H9 (cell line): Measurements from ENCODE around the gene AFF2. TPM values are rescaled to one million over a fixed set of nuclear protein-coding genes. Genes with fewer than 3 reads are reported as not detected.

Experiments
- DNase-seq: peaks from one replicate; pipeline ENCODE4 v3.0.0-alpha.2; 2017
- H2AFZ ChIP-seq: one replicate; pipeline ENCODE4 v1.6.1; 2013; ENCODE audit warnings: mild to moderate bottlenecking, low read length, control low read depth, moderate library complexity
- H2AK5ac ChIP-seq: 2 replicates; pipeline ENCODE4 v1.6.1; 2013; ENCODE audit warnings: low read length, control low read depth, mixed read lengths; ENCODE audit not compliant: insufficient read length
- H2BK120ac ChIP-seq: one replicate; pipeline ENCODE4 v1.6.1; 2013; ENCODE audit warnings: low read depth, mild to moderate bottlenecking, low read length, control low read depth, inconsistent platforms; ENCODE audit not compliant: poor library complexity, severe bottlenecking
- H2BK12ac ChIP-seq: 2 replicates; pipeline ENCODE4 v1.6.1; 2013; ENCODE audit warnings: low read length, control low read depth, mixed read lengths, low read depth; ENCODE audit not compliant: insufficient read length
- H2BK15ac ChIP-seq: 2 replicates; pipeline ENCODE4 v1.6.1; 2013; ENCODE audit warnings: low read depth, low read length, control low read depth
- H2BK20ac ChIP-seq: one replicate; pipeline ENCODE4 v1.6.1; 2013; ENCODE audit warnings: low read depth, mild to moderate bottlenecking, low read length, control low read depth, inconsistent platforms; ENCODE audit not compliant: poor library complexity, severe bottlenecking
- H2BK5ac ChIP-seq: 2 replicates; pipeline ENCODE4 v1.6.1; 2013; ENCODE audit warnings: low read length, control low read depth, mixed read lengths; ENCODE audit not compliant: insufficient read length
- H3K14ac ChIP-seq: 2 replicates; pipeline ENCODE4 v1.6.1; 2013; ENCODE audit warnings: low read length, control low read depth; ENCODE audit not compliant: insufficient read depth
- H3K18ac ChIP-seq: 2 replicates; pipeline ENCODE4 v1.6.1; 2013; ENCODE audit warnings: low read depth, mild to moderate bottlenecking, mixed read lengths, low read length, control low read depth; ENCODE audit not compliant: insufficient read length
- H3K23ac ChIP-seq: 2 replicates; pipeline ENCODE4 v1.6.1; 2013; ENCODE audit warnings: low read length, control low read depth, mixed read lengths, low read depth; ENCODE audit not compliant: insufficient read length
- H3K23me2 ChIP-seq: 2 replicates; pipeline ENCODE4 v1.6.1; 2013; ENCODE audit warnings: low read depth, mild to moderate bottlenecking, mixed read lengths, low read length, control low read depth; ENCODE audit not compliant: insufficient read length, poor library complexity, severe bottlenecking
- H3K27ac ChIP-seq: 2 replicates; pipeline ENCODE4 v1.5.1; 2013; ENCODE audit warnings: low read length, control low read depth, mixed read lengths, low read depth; ENCODE audit not compliant: insufficient read length
- H3K27me3 ChIP-seq: 2 replicates; pipeline ENCODE4 v1.6.1; 2013; ENCODE audit warnings: low read length, control low read depth, inconsistent platforms; ENCODE audit not compliant: insufficient read depth
- H3K4ac ChIP-seq: 2 replicates; pipeline ENCODE4 v1.6.1; 2013; ENCODE audit warnings: low read depth, mild to moderate bottlenecking, control low read depth, inconsistent platforms, low read length, moderate library complexity
- H3K4me1 ChIP-seq: 2 replicates; pipeline ENCODE4 v1.6.1; 2013; ENCODE audit warnings: low read length, control low read depth, inconsistent platforms; ENCODE audit not compliant: insufficient read depth
- H3K4me2 ChIP-seq: 2 replicates; pipeline ENCODE4 v1.6.1; 2013; ENCODE audit warnings: low read length, control low read depth, mixed read lengths; ENCODE audit not compliant: insufficient read length, insufficient read depth
- H3K56ac ChIP-seq: 2 replicates; pipeline ENCODE4 v1.6.1; 2013; ENCODE audit warnings: low read depth, mild to moderate bottlenecking, mixed read lengths, low read length, control low read depth; ENCODE audit not compliant: insufficient read length
- H3K79me1 ChIP-seq: 2 replicates; pipeline ENCODE4 v1.6.1; 2013; ENCODE audit warnings: low read depth, mild to moderate bottlenecking, moderate library complexity, low read length, control low read depth, inconsistent platforms; ENCODE audit not compliant: insufficient read depth, poor library complexity, severe bottlenecking
- H3K79me2 ChIP-seq: 2 replicates; pipeline ENCODE4 v1.6.1; 2013; ENCODE audit warnings: low read length, control low read depth, inconsistent platforms; ENCODE audit not compliant: insufficient read depth
- H3K9ac ChIP-seq: 2 replicates; pipeline ENCODE4 v1.6.1; 2013; ENCODE audit warnings: low read length, control low read depth, mixed read lengths; ENCODE audit not compliant: insufficient read length; ENCODE audit errors: extremely low read depth
- H3K9me3 ChIP-seq: one replicate; pipeline ENCODE4 v1.6.1; 2013; ENCODE audit warnings: low read depth, low read length, inconsistent platforms; ENCODE audit not compliant: control insufficient read depth
- H3T11ph ChIP-seq: one replicate; pipeline ENCODE4 v1.6.1; 2013; ENCODE audit warnings: mild to moderate bottlenecking, low read length, control low read depth, inconsistent platforms
- H4K20me1 ChIP-seq: one replicate; pipeline ENCODE4 v1.6.1; 2013; ENCODE audit not compliant: control insufficient read depth, insufficient read length, insufficient read depth
- H4K5ac ChIP-seq: 2 replicates; pipeline ENCODE4 v1.6.1; 2013; ENCODE audit warnings: low read depth, mild to moderate bottlenecking, mixed read lengths, low read length, control low read depth; ENCODE audit not compliant: insufficient read length
- H4K8ac ChIP-seq: replicated peaks from 2 replicates; pipeline ENCODE4 v1.6.1; 2013; ENCODE audit warnings: low read length, control low read depth, mixed read lengths, low read depth; ENCODE audit not compliant: insufficient read length
- H4K91ac ChIP-seq: 2 replicates; pipeline ENCODE4 v1.6.1; 2013; ENCODE audit warnings: low read depth, mild to moderate bottlenecking, moderate library complexity, mixed read lengths, low read length, control low read depth; ENCODE audit not compliant: insufficient read length
- H3K27ac Mint-ChIP-seq, 3 experiments: 2 replicates in 2 of 3; 3 replicates in 1 of 3; pipeline ENCODE4 v1.8.0; 2020 to 2021; ENCODE audit warnings: mixed read lengths in 3 of 3, mild to moderate bottlenecking in 1 of 3, moderate library complexity in 1 of 3
- H3K27me3 Mint-ChIP-seq: 2 replicates; pipeline ENCODE4 v1.8.0; 2021; ENCODE audit warnings: low read depth, mild to moderate bottlenecking, moderate library complexity, mixed read lengths
- H3K36me3 Mint-ChIP-seq, 3 experiments: 2 replicates in 2 of 3; 3 replicates in 1 of 3; pipeline ENCODE4 v1.8.0; 2020 to 2021; ENCODE audit warnings: low read depth in 3 of 3, mixed read lengths in 3 of 3; ENCODE audit not compliant: insufficient read depth in 1 of 3
- H3K4me1 Mint-ChIP-seq, 2 experiments: 2 replicates each; pipeline ENCODE4 v1.8.0; 2020; ENCODE audit warnings: mixed read lengths in 2 of 2
- H3K4me3 Mint-ChIP-seq, 2 experiments: 2 replicates in 1 of 2; 3 replicates in 1 of 2; pipeline ENCODE4 v1.8.0; 2020 to 2021; ENCODE audit warnings: mild to moderate bottlenecking in 2 of 2, mixed read lengths in 2 of 2, moderate library complexity in 1 of 2
- H3K9me3 Mint-ChIP-seq, 2 experiments: 2 replicates in 1 of 2; 3 replicates in 1 of 2; pipeline ENCODE4 v1.8.0; 2020; ENCODE audit warnings: mild to moderate bottlenecking in 2 of 2, mixed read lengths in 2 of 2, moderate library complexity in 1 of 2
- WGBS: extraction: QIAGEN DNeasy Blood & Tissue Kit; methylation state at CpG from one replicate; pipeline ENCODE4 v1.1.7; 2013; ENCODE audit warnings: missing lambda C conversion rate, low lambda C conversion rate, mixed read lengths; ENCODE audit not compliant: insufficient read length; ENCODE audit errors: extremely low coverage; 5-methylcytosine and 5-hydroxymethylcytosine counted together
- total RNA-seq: library from RNA; stranded (reverse); gene quantifications from 2 replicates; pipeline ENCODE4 v1.2.1, GENCODE V29; 2021
- TF ChIP-seq, protein P1 (sequence below): fragments of 200-600 bp; sonication (generic); conservative IDR thresholded peaks from 3 replicates; pipeline ENCODE4 v1.8.0; 2021; ENCODE audit warnings: antibody characterized with exemption, mild to moderate bottlenecking

The AFF2 gene
- total RNA-seq, 1 experiment from 2014 or later, result 14.6 TPM

DNA sequence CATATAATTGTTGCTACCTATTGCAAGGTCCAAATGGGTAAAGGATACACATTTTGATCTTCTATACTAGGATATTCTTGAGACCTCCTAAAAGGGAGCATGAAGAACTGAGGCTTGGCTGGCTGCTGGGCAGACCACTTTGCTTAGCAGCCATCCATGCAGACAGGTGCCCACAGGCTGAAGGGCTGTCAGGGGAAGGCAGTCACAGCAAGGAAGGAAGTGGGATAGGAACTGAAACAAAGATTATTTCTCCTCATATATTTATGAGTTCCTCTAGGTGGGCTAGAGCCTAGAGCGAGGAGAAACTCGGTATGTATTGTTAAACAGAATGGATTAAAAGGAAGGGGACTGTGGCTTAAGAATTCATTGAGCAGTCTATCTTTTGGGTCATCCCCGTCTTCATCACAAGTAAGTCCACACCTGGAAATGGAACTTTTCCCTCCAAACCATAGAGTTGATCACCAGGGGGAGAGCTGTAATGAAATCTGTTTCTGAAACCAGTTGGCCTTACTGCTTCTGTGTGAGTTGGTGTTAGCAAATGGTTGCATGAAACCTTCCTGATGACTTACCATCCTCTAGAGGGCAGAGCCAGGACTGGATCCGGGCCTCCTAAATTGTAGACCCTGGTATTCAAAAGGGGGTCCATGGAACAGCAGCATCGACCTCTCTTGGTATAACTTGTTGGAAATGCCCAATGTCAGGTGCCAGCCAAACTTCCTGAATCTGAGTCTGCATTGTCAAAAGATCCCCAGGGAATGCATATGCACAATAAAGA lies 42.3 kb downstream of the AFF2 start:
- Mint-ChIP-seq H3K36me3 (peaks cover 0 to 2% (median 0%) of the 10 kb centered on the region in 3 experiments; a peak in 2 of 7 replicates), H3K27ac (no peak overlapping the region), H3K4me3 (no peak overlapping the region), H3K4me1 (peaks cover 24 to 36% of the 10 kb centered on the region in 2 experiments), H3K9me3 (peaks cover 51 to 53% of the 10 kb centered on the region in 2 experiments), H3K27me3 (no peaks in the 10 kb centered on the region)
- Histone ChIP-seq H3K4me1 (peaks cover 5% of the 10 kb centered on the region; the same call in 1 of the 2 replicates), H2BK120ac (no peak overlapping the region), H2BK15ac (no peak overlapping the region), H2BK5ac (no peak overlapping the region), H3K14ac (no peak overlapping the region), H4K91ac (no peak overlapping the region), H3K23ac (no peak overlapping the region), H4K8ac (no peak overlapping the region), H3K4ac (no peak overlapping the region), H2BK20ac (no peak overlapping the region), H3K9ac (no peak overlapping the region), H4K20me1 (peaks cover 2% of the 10 kb centered on the region), H3T11ph (no peak overlapping the region), H3K27me3 (no peaks in the 10 kb centered on the region), H3K4me2 (no peak overlapping the region), H3K79me2 (no peaks in the 10 kb centered on the region), H3K18ac (no peak overlapping the region), H3K56ac (no peak overlapping the region), H3K23me2 (no peaks in the 10 kb centered on the region), H3K9me3 (peaks cover 39% of the 10 kb centered on the region), H2BK12ac (no peak overlapping the region), H3K27ac (no peak overlapping the region), H2AFZ (no peak overlapping the region), H3K79me1 (no peaks in the 10 kb centered on the region), H2AK5ac (no peak overlapping the region), H4K5ac (no peak overlapping the region)
- peak; percentile 27 for DNase-seq
- TF ChIP-seq, protein P1, sequence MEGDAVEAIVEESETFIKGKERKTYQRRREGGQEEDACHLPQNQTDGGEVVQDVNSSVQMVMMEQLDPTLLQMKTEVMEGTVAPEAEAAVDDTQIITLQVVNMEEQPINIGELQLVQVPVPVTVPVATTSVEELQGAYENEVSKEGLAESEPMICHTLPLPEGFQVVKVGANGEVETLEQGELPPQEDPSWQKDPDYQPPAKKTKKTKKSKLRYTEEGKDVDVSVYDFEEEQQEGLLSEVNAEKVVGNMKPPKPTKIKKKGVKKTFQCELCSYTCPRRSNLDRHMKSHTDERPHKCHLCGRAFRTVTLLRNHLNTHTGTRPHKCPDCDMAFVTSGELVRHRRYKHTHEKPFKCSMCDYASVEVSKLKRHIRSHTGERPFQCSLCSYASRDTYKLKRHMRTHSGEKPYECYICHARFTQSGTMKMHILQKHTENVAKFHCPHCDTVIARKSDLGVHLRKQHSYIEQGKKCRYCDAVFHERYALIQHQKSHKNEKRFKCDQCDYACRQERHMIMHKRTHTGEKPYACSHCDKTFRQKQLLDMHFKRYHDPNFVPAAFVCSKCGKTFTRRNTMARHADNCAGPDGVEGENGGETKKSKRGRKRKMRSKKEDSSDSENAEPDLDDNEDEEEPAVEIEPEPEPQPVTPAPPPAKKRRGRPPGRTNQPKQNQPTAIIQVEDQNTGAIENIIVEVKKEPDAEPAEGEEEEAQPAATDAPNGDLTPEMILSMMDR, result no peak
- no CpG with 5 or more reads among the region's 5 CpGs for WGBS
